Astrocyte of the cerebellum (primary cell): ENCODE results near the gene GFPT1.

ENCODE experiments used
- DNase-seq: peaks from one replicate; pipeline ENCODE4 v3.0.0-alpha.2; 2011; ENCODE audit warnings: low read depth
- H3K4me3 ChIP-seq: 2 replicates; pipeline ENCODE4 v1.5.1; 2011; ENCODE audit warnings: mild to moderate bottlenecking, low read depth, low read length, moderate library complexity
- CTCF ChIP-seq: IDR thresholded peaks from 2 replicates; pipeline ENCODE4 v1.5.1; 2012; ENCODE audit warnings: low read length, low read depth, moderate library complexity, mild to moderate bottlenecking; ENCODE audit errors: missing control alignments
- in situ Hi-C: cut with HindIII; loops from 2 replicates; pipeline ENCODE4 v1.10.0; 2017; ENCODE audit warnings: low sequenced_read_pairs

GFPT1 gene

GRCh38 chr2:69380072-69380917, 6.7 kb downstream of the GFPT1 start:
- TF ChIP-seq CTCF: no peak
- DNase-seq: no peak
- no peak overlapping the region for H3K4me3 ChIP-seq
- in situ Hi-C loops: no loop called here

- no peak overlapping the region for H3K4me3 ChIP-seq
- no peak for TF ChIP-seq CTCF
- in situ Hi-C loops: loop anchor here (10.0 kb wide), 1 partner anchor 148 kb away; no protein-coding TSS in a partner anchor
- DNase-seq: no peak
Measured at GRCh38 chr2:69376403-69376802, 10.6 kb downstream of the GFPT1 start.

- no peak overlapping the region for H3K4me3 ChIP-seq
- in situ Hi-C loops: loop anchor here (10.0 kb wide), 1 partner anchor 149 kb away; no protein-coding TSS in a partner anchor
- DNase-seq: no peak
- TF ChIP-seq CTCF: peak; percentile 46
Measured at GRCh38 chr2:69375494-69376353, 11.3 kb downstream of the GFPT1 start.

- in situ Hi-C loops: loop anchor here (10.0 kb wide), 1 partner anchor 152 kb away; no protein-coding TSS in a partner anchor
- no peak overlapping the region for H3K4me3 ChIP-seq
- no peak for DNase-seq
- TF ChIP-seq CTCF: no peak
Measured at GRCh38 chr2:69372767-69373166, 14.3 kb downstream of the GFPT1 start.

- H3K4me3 ChIP-seq: no peak overlapping the region
- no peak for TF ChIP-seq CTCF
- no peak for DNase-seq
- in situ Hi-C loops: loop anchor here (10.0 kb wide), 1 partner anchor 155 kb away; no protein-coding TSS in a partner anchor
Measured at GRCh38 chr2:69369802-69370201, 17.2 kb downstream of the GFPT1 start.

GRCh38 chr2:69368588-69368987, 18.4 kb downstream of the GFPT1 start:
- TF ChIP-seq CTCF: no peak
- in situ Hi-C loops: no loop called here
- DNase-seq: no peak
- no peak overlapping the region for H3K4me3 ChIP-seq
